ENCODE results near the gene MACROD2.

The MACROD2 gene

GRCh38 chr20:16062661-16063581 is 2067.6 kb downstream of the MACROD2 start:
- H3K4me3 ChIP-seq (ENCODE audit: low read depth, low read length) = no peak overlapping the region
- H3K27ac ChIP-seq (ENCODE audit: extremely low read depth, low read depth, low read length) = no peak overlapping the region
- no peaks in the 10 kb centered on the region for H3K4me1 ChIP-seq (ENCODE audit: control insufficient read depth, insufficient read depth, low read length)
- ChIA-PET POLR2A (no interaction called here), CTCF (no interaction called here)
- H3K9me3 ChIP-seq (ENCODE audit: control insufficient read depth, insufficient read depth, low read depth, low read length) = no peaks in the 10 kb centered on the region
- H3K36me3 ChIP-seq (ENCODE audit: control insufficient read depth in 2 of 2, insufficient read depth in 1 of 2, low read length in 2 of 2) = no peaks in the 10 kb centered on the region
- TF ChIP-seq ZNF621 (tag by site-specific recombination; IDR thresholded peaks at IDR 0.05) = no peak
- no peak for TF ChIP-seq ZNF560 (tag by site-specific recombination; IDR thresholded peaks at IDR 0.05; ENCODE audit: borderline replicate concordance)
- TF ChIP-seq ZNF670 (tag by site-specific recombination; IDR thresholded peaks at IDR 0.05; ENCODE audit: low read depth) = no peak
- no peak for TF ChIP-seq FEZF1 (tag by site-specific recombination; IDR thresholded peaks at IDR 0.05)
- no peak for TF ChIP-seq ZNF843 (tag by site-specific recombination; IDR thresholded peaks at IDR 0.05)
- no peak for TF ChIP-seq ZNF629 (tag by site-specific recombination; IDR thresholded peaks at IDR 0.05)
- no peak for TF ChIP-seq HOXD13 (CRISPR knock-in tag; IDR thresholded peaks at IDR 0.05; ENCODE audit: borderline replicate concordance)

- POLR2A ChIA-PET = no interaction called here
- no peaks in the 10 kb centered on the region for H3K4me1 ChIP-seq (ENCODE audit: control insufficient read depth, insufficient read depth, low read length)
- no peaks in the 10 kb centered on the region for H3K36me3 ChIP-seq (ENCODE audit: control insufficient read depth in 2 of 2, insufficient read depth in 1 of 2, low read length in 2 of 2)
- TF ChIP-seq ZBTB8A (tag by site-specific recombination; IDR thresholded peaks at IDR 0.05) = no peak
- TF ChIP-seq KLF8 (tag by site-specific recombination; IDR thresholded peaks at IDR 0.05) = no peak
- H3K27ac ChIP-seq (ENCODE audit: extremely low read depth, low read depth, low read length) = no peak overlapping the region
- CTCF ChIA-PET = no interaction called here
- no peak overlapping the region for H3K4me3 ChIP-seq (ENCODE audit: low read depth, low read length)
- no peaks in the 10 kb centered on the region for H3K9me3 ChIP-seq (ENCODE audit: control insufficient read depth, insufficient read depth, low read depth, low read length)
Measured at GRCh38 chr20:16063881-16064280, 2068.6 kb downstream of the MACROD2 start.

GRCh38 chr20:16064989-16065707 is 2069.8 kb downstream of the MACROD2 start:
- Histone ChIP-seq H3K4me3 (ENCODE audit: low read depth, low read length) (no peak overlapping the region), H3K27ac (ENCODE audit: extremely low read depth, low read depth, low read length) (no peak overlapping the region), H3K4me1 (ENCODE audit: control insufficient read depth, insufficient read depth, low read length) (no peaks in the 10 kb centered on the region), H3K9me3 (ENCODE audit: control insufficient read depth, insufficient read depth, low read depth, low read length) (no peaks in the 10 kb centered on the region), H3K36me3 (ENCODE audit: control insufficient read depth in 2 of 2, insufficient read depth in 1 of 2, low read length in 2 of 2) (no peaks in the 10 kb centered on the region)
- ChIA-PET CTCF (no interaction called here), POLR2A (no interaction called here)
- TF ChIP-seq ZNF10 (tag by site-specific recombination; IDR thresholded peaks at IDR 0.05) (no peak), ZNF623 (tag by site-specific recombination; IDR thresholded peaks at IDR 0.05) (no peak), ZNF239 (tag by site-specific recombination; IDR thresholded peaks at IDR 0.05) (no peak), ZNF629 (tag by site-specific recombination; IDR thresholded peaks at IDR 0.05) (no peak)

- Histone ChIP-seq H3K36me3 (ENCODE audit: control insufficient read depth in 2 of 2, insufficient read depth in 1 of 2, low read length in 2 of 2) (no peaks in the 10 kb centered on the region), H3K9me3 (ENCODE audit: control insufficient read depth, insufficient read depth, low read depth, low read length) (no peaks in the 10 kb centered on the region), H3K4me1 (ENCODE audit: control insufficient read depth, insufficient read depth, low read length) (no peaks in the 10 kb centered on the region), H3K27ac (ENCODE audit: extremely low read depth, low read depth, low read length) (no peak overlapping the region), H3K4me3 (ENCODE audit: low read depth, low read length) (no peak overlapping the region)
- ChIA-PET POLR2A (no interaction called here), CTCF (no interaction called here)
- TF ChIP-seq SALL2 (tag by site-specific recombination; IDR thresholded peaks at IDR 0.05; ENCODE audit: borderline replicate concordance) (no peak), ZBTB48 (tag by site-specific recombination; IDR thresholded peaks at IDR 0.05) (no peak), KLF1 (tag by site-specific recombination; IDR thresholded peaks at IDR 0.05) (no peak), ZNF639 (tag by site-specific recombination; IDR thresholded peaks at IDR 0.05) (no peak), ZNF221 (tag by site-specific recombination; IDR thresholded peaks at IDR 0.05; ENCODE audit: borderline replicate concordance) (no peak), ZBTB26 (tag by site-specific recombination; optimal IDR thresholded peaks at IDR 0.05) (no peak), ZNF148 (tag by site-specific recombination; IDR thresholded peaks at IDR 0.05; ENCODE audit: borderline replicate concordance) (no peak), ZSCAN4 (tag by site-specific recombination; IDR thresholded peaks at IDR 0.05) (no peak), ZNF747 (tag by site-specific recombination; IDR thresholded peaks at IDR 0.05) (no peak)
Measured at GRCh38 chr20:16066571-16066970, 2071.3 kb downstream of the MACROD2 start.
